Midbrain (tissue), 1 donor: ENCODE data around the gene CRABP2.

Experiments
- DNase-seq: peaks from one replicate; lab custom pipeline; 2025; lab: John Stamatoyannopoulos, UW

The CRABP2 gene

GRCh38 chr1:156689953-156690674, 15.3 kb downstream of the CRABP2 start:
- DNase-seq: no peak

- DNase-seq: peak; percentile 58
Observed at GRCh38 chr1:156689035-156689952, 16.1 kb downstream of the CRABP2 start.

GRCh38 chr1:156684227-156684782, 21.1 kb downstream of the CRABP2 start:
- no peak for DNase-seq

- no peak for DNase-seq
Observed at GRCh38 chr1:156682166-156682890, 23.1 kb downstream of the CRABP2 start.

GRCh38 chr1:156681196-156681960, 24.0 kb downstream of the CRABP2 start:
- DNase-seq: no peak

GRCh38 chr1:156680056-156680455, 25.3 kb downstream of the CRABP2 start:
- DNase-seq: no peak

- peak; percentile 80 for DNase-seq
Observed at GRCh38 chr1:156677616-156678596, 27.5 kb downstream of the CRABP2 start.

GRCh38 chr1:156676820-156677615, 28.4 kb downstream of the CRABP2 start, which contains the start of gene NES:
Gene NES (minus strand): TSS chr1:156677407. CDS start chr1:156677264, 143 bp downstream.
- peak; percentile 37 for DNase-seq

GRCh38 chr1:156676114-156676819, 29.1 kb downstream of the CRABP2 start:
- DNase-seq: no peak

GRCh38 chr1:156675210-156676113, 29.9 kb downstream of the CRABP2 start:
- DNase-seq: no peak

GRCh38 chr1:156673387-156674121, 31.8 kb downstream of the CRABP2 start:
- DNase-seq: peak; percentile 34

- no peak for DNase-seq
Observed at GRCh38 chr1:156671804-156672203, 33.6 kb downstream of the CRABP2 start.

GRCh38 chr1:156670791-156671190, 34.6 kb downstream of the CRABP2 start:
- DNase-seq: no peak

- DNase-seq: no peak
Observed at GRCh38 chr1:156670359-156670758, 35.0 kb downstream of the CRABP2 start.

GRCh38 chr1:156669794-156670193, 35.6 kb downstream of the CRABP2 start:
- no peak for DNase-seq

- no peak for DNase-seq
Observed at GRCh38 chr1:156668801-156669637, 36.4 kb downstream of the CRABP2 start.
